ENCODE results near the gene SLC17A8.

SLC17A8 gene

GRCh38 chr12:100395811-100396210, 38.9 kb downstream of the SLC17A8 start:
- Histone ChIP-seq H3K79me2 (ENCODE audit: insufficient read depth, low read depth) (no peaks in the 10 kb centered on the region), H3K27ac (no peak overlapping the region), H3K27me3 (ENCODE audit: insufficient read depth, low read depth) (no peaks in the 10 kb centered on the region), H3K4me1 (ENCODE audit: low read depth, poor library complexity, severe bottlenecking) (no peaks in the 10 kb centered on the region), H3K4me3 (IDR thresholded peaks at IDR 0.05; ENCODE audit: insufficient read depth, low read depth, low read length) (no peak overlapping the region), H4K20me1 (ENCODE audit: insufficient read depth) (no peaks in the 10 kb centered on the region), H3K36me3 (ENCODE audit: insufficient read depth) (no peaks in the 10 kb centered on the region), H3K4me2 (no peak overlapping the region), H3K9ac (no peak overlapping the region), H2AFZ (ENCODE audit: low read depth) (no peak overlapping the region)
- no peak for TF ChIP-seq CTCF (conservative IDR thresholded peaks at IDR 0.05; ENCODE audit: low read depth, low read length)

GRCh38 chr12:100398307-100398706, 41.4 kb downstream of the SLC17A8 start:
- no peaks in the 10 kb centered on the region for H3K79me2 ChIP-seq (ENCODE audit: insufficient read depth, low read depth)
- H3K4me3 ChIP-seq (IDR thresholded peaks at IDR 0.05; ENCODE audit: insufficient read depth, low read depth, low read length), result no peak overlapping the region
- H3K4me1 ChIP-seq (ENCODE audit: low read depth, poor library complexity, severe bottlenecking), result no peaks in the 10 kb centered on the region
- no peaks in the 10 kb centered on the region for H3K27me3 ChIP-seq (ENCODE audit: insufficient read depth, low read depth)
- H3K4me2 ChIP-seq, result no peak overlapping the region
- no peak overlapping the region for H3K27ac ChIP-seq
- H3K36me3 ChIP-seq (ENCODE audit: insufficient read depth), result no peaks in the 10 kb centered on the region
- no peak overlapping the region for H3K9ac ChIP-seq
- no peak overlapping the region for H2AFZ ChIP-seq (ENCODE audit: low read depth)
- TF ChIP-seq CTCF (conservative IDR thresholded peaks at IDR 0.05; ENCODE audit: low read depth, low read length), result no peak
- no peaks in the 10 kb centered on the region for H4K20me1 ChIP-seq (ENCODE audit: insufficient read depth)

- no peaks in the 10 kb centered on the region for H3K79me2 ChIP-seq (ENCODE audit: insufficient read depth, low read depth)
- no peak for TF ChIP-seq CTCF (conservative IDR thresholded peaks at IDR 0.05; ENCODE audit: low read depth, low read length)
- no peak overlapping the region for H3K4me2 ChIP-seq
- no peak overlapping the region for H3K4me3 ChIP-seq (IDR thresholded peaks at IDR 0.05; ENCODE audit: insufficient read depth, low read depth, low read length)
- H3K4me1 ChIP-seq (ENCODE audit: low read depth, poor library complexity, severe bottlenecking), result no peaks in the 10 kb centered on the region
- H4K20me1 ChIP-seq (ENCODE audit: insufficient read depth), result no peaks in the 10 kb centered on the region
- no peak overlapping the region for H2AFZ ChIP-seq (ENCODE audit: low read depth)
- H3K36me3 ChIP-seq (ENCODE audit: insufficient read depth), result no peaks in the 10 kb centered on the region
- no peak overlapping the region for H3K9ac ChIP-seq
- H3K27me3 ChIP-seq (ENCODE audit: insufficient read depth, low read depth), result no peaks in the 10 kb centered on the region
- no peak overlapping the region for H3K27ac ChIP-seq
These were observed 42.2 kb downstream of the SLC17A8 start for GRCh38 chr12:100399095-100399494.

GRCh38 chr12:100401660-100402059, 44.8 kb downstream of the SLC17A8 start:
- H3K9ac ChIP-seq, result no peak overlapping the region
- H4K20me1 ChIP-seq (ENCODE audit: insufficient read depth), result no peaks in the 10 kb centered on the region
- no peaks in the 10 kb centered on the region for H3K4me1 ChIP-seq (ENCODE audit: low read depth, poor library complexity, severe bottlenecking)
- TF ChIP-seq CTCF (conservative IDR thresholded peaks at IDR 0.05; ENCODE audit: low read depth, low read length), result no peak
- H2AFZ ChIP-seq (ENCODE audit: low read depth), result no peak overlapping the region
- H3K79me2 ChIP-seq (ENCODE audit: insufficient read depth, low read depth), result no peaks in the 10 kb centered on the region
- H3K36me3 ChIP-seq (ENCODE audit: insufficient read depth), result no peaks in the 10 kb centered on the region
- no peak overlapping the region for H3K4me2 ChIP-seq
- no peaks in the 10 kb centered on the region for H3K27me3 ChIP-seq (ENCODE audit: insufficient read depth, low read depth)
- no peak overlapping the region for H3K27ac ChIP-seq
- no peak overlapping the region for H3K4me3 ChIP-seq (IDR thresholded peaks at IDR 0.05; ENCODE audit: insufficient read depth, low read depth, low read length)
